HepG2 (cell line): Measurements from ENCODE around the gene VPS52. TPM values are rescaled to one million over a fixed set of nuclear protein-coding genes. Genes with fewer than 3 reads are reported as not detected.

Experiments
- AHR ChIP-seq: IDR thresholded peaks from 2 replicates; pipeline ENCODE4 v1.6.1; 2018; ENCODE audit warnings: missing genetic modification reagents, missing compliant biosample characterization
- AKNA ChIP-seq: sonication (generic); formaldehyde crosslinking; IDR thresholded peaks from 2 replicates; pipeline ENCODE4 v1.4.0; 2020; ENCODE audit warnings: missing genetic modification reagents, borderline replicate concordance
- FIP1L1 ChIP-seq: fragments of 200-400 bp; formaldehyde crosslinking; IDR thresholded peaks from 2 replicates; pipeline ENCODE4 v1.6.1; 2018; ENCODE audit warnings: low read depth, mild to moderate bottlenecking, low read length, moderate library complexity, borderline replicate concordance; ENCODE audit not compliant: insufficient read depth
- GPBP1L1 ChIP-seq: sonication (generic); formaldehyde crosslinking; IDR thresholded peaks from 2 replicates; pipeline ENCODE4 v1.5.0; 2020; ENCODE audit warnings: mild to moderate bottlenecking, missing genetic modification reagents
- HMG20B ChIP-seq: conservative IDR thresholded peaks from 2 replicates; pipeline ENCODE4 v1.6.1; 2016; ENCODE audit warnings: missing genetic modification reagents, missing compliant biosample characterization
- HNRNPH1 ChIP-seq: fragments of 200-400 bp; formaldehyde crosslinking; optimal IDR thresholded peaks from 2 replicates; pipeline ENCODE3; 2017; ENCODE audit warnings: mild to moderate bottlenecking, low read depth, low read length
- JARID2 ChIP-seq: sonication (generic); formaldehyde crosslinking; IDR thresholded peaks from 2 replicates; pipeline ENCODE4 v1.8.1; 2023; ENCODE audit warnings: missing genetic modification reagents, inconsistent platforms; ENCODE audit not compliant: insufficient replicate concordance
- KMT2A ChIP-seq: sonication (generic); formaldehyde crosslinking; IDR thresholded peaks from 2 replicates; pipeline ENCODE4 v1.4.0; 2020; ENCODE audit warnings: missing genetic modification reagents
- KMT2B ChIP-seq: IDR thresholded peaks from 2 replicates; pipeline ENCODE4 v1.6.1; 2016; ENCODE audit warnings: missing genetic modification reagents, missing compliant biosample characterization
- NCOA2 ChIP-seq: sonication (generic); formaldehyde crosslinking; IDR thresholded peaks from 2 replicates; pipeline ENCODE4 v1.8.0; 2022; ENCODE audit warnings: inconsistent platforms
- PHF5A ChIP-seq: IDR thresholded peaks from one replicate; pipeline ENCODE4 v1.6.1; 2018; ENCODE audit warnings: low read depth, missing genetic modification reagents; ENCODE audit not compliant: unreplicated experiment
- SP2 ChIP-seq: sonication (generic); formaldehyde crosslinking; IDR thresholded peaks from 2 replicates; pipeline ENCODE4 v1.5.1; 2020; ENCODE audit warnings: mild to moderate bottlenecking, missing genetic modification reagents
- TARDBP ChIP-seq: sonication (generic); formaldehyde crosslinking; IDR thresholded peaks from 2 replicates; pipeline ENCODE4 v1.8.0; 2022; ENCODE audit warnings: mild to moderate bottlenecking, missing genetic modification reagents
- TFDP2 ChIP-seq: sonication (generic); formaldehyde crosslinking; IDR thresholded peaks from 2 replicates; pipeline ENCODE4 v1.4.0; 2020; ENCODE audit warnings: missing genetic modification reagents
- TP53 ChIP-seq: sonication (generic); formaldehyde crosslinking; conservative IDR thresholded peaks from 2 replicates; pipeline ENCODE4 v1.4.0; 2020; ENCODE audit warnings: missing genetic modification reagents
- ZNF703 ChIP-seq: sonication (generic); formaldehyde crosslinking; IDR thresholded peaks from 2 replicates; pipeline ENCODE4 v1.5.1; 2020; ENCODE audit warnings: missing genetic modification reagents, mild to moderate bottlenecking, moderate library complexity, borderline replicate concordance
- ZNF883 ChIP-seq: sonication (generic); formaldehyde crosslinking; IDR thresholded peaks from 2 replicates; pipeline ENCODE4 v1.5.1; 2020; ENCODE audit warnings: mild to moderate bottlenecking, missing genetic modification reagents; ENCODE audit errors: not compliant biosample characterization
- ZSCAN29 ChIP-seq: sonication (generic); formaldehyde crosslinking; conservative IDR thresholded peaks from 2 replicates; pipeline ENCODE4 v1.4.0; 2020; ENCODE audit warnings: mild to moderate bottlenecking, missing genetic modification reagents
- polyA plus RNA-seq, 8 experiments: library from polyadenylated mRNA; depleted of rRNA in 3 of 8; stranded (reverse) in 7 of 8; unstranded in 1 of 8; fragments of >200 nt; fragmentation: Illumina TruSeq in 4 of 8; extraction: Trizol in 4 of 8; gene quantifications; 2 replicates each; pipeline versions ENCODE4 v1.2.1 to v1.2.3, GENCODE V29; 2011 to 2016; ENCODE audit warnings: low read depth in 4 of 8, missing spikeins in 1 of 8, mixed read lengths in 1 of 8; ENCODE audit not compliant: insufficient read depth in 1 of 8
- total RNA-seq, 5 experiments: library from RNA; depleted of rRNA; stranded (reverse); fragments of >200 nt; fragmentation: Illumina TruSeq; extraction: Trizol; gene quantifications; 2 replicates each; pipeline ENCODE4 v1.2.3, GENCODE V29; 2016; ENCODE audit warnings: low read depth in 1 of 5
- TF ChIP-seq, protein P1 (sequence below): sonication (generic); formaldehyde crosslinking; IDR thresholded peaks from 2 replicates; pipeline ENCODE4 v1.4.0; 2020; ENCODE audit warnings: mild to moderate bottlenecking, missing genetic modification reagents

VPS52 gene
- total and polyA plus RNA-seq, 2 of the 13 experiments (the other 11 are each of a cell fraction or from before 2014, with no cell fraction given), result 48.9 to 85.5 TPM

DNA sequence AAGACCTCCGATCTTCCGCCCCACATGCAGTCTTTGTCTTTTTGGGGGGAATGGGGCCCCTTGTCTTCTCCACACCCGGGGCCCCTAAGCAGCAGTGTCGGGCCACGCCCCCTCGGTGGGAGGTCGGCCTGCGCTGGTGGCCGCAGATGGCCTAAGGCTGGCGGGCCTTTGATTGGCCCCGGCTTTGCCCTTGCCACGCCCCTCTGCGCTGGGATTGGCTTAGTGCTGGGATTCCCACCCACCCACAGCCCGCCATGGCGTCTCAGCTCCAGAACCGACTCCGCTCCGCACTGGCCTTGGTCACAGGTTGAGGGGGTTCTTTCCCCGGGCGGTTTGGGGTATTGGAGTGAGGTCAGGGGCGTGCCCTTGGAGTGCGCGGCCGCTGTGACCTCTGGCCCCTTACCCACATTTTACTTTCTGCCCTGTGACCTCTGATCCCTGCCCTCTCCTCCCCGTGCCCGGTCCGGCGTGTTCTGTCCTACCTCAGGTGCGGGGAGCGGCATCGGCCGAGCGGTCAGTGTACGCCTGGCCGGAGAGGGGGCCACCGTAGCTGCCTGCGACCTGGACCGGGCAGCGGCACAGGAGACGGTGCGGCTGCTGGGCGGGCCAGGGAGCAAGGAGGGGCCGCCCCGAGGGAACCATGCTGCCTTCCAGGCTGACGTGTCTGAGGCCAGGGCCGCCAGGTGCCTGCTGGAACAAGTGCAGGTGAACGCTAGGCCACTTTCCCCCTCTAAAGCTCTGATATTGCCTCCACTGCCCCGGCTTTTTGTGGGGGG is 67.1 kb downstream of the VPS52 start, which contains the start of gene HSD17B8 (continued):
- TF ChIP-seq AKNA (CRISPR knock-in tag) (no peak; the same call in 1 of the 2 replicates), ZSCAN29 (CRISPR knock-in tag) (peak; percentile 79), PHF5A (CRISPR knock-in tag) (peak; percentile 84), HMG20B (CRISPR knock-in tag) (peak; percentile 61; the same call in 1 of the 2 replicates), FIP1L1 (peak; percentile 92; the same call in 1 of the 2 replicates), NCOA2 (CRISPR knock-in tag) (0 out of 2 replicates have a peak, but pooled peaks have one; percentile 19), AHR (CRISPR knock-in tag) (no peak), HNRNPH1 (peak; percentile 86), KMT2B (CRISPR knock-in tag) (peak; percentile 56; the same call in 1 of the 2 replicates), KMT2A (CRISPR knock-in tag) (peak; percentile 65; the same call in 1 of the 2 replicates), GPBP1L1 (CRISPR knock-in tag) (no peak), TARDBP (CRISPR knock-in tag) (peak; percentile 78; the same call in 1 of the 2 replicates), JARID2 (CRISPR knock-in tag) (no peak), ZNF703 (CRISPR knock-in tag) (no peak), ZNF883 (peak; percentile 19), TP53 (no peak), SP2 (CRISPR knock-in tag) (peak; percentile 86), TFDP2 (CRISPR knock-in tag) (peak; percentile 54)
- TF ChIP-seq, protein P1, sequence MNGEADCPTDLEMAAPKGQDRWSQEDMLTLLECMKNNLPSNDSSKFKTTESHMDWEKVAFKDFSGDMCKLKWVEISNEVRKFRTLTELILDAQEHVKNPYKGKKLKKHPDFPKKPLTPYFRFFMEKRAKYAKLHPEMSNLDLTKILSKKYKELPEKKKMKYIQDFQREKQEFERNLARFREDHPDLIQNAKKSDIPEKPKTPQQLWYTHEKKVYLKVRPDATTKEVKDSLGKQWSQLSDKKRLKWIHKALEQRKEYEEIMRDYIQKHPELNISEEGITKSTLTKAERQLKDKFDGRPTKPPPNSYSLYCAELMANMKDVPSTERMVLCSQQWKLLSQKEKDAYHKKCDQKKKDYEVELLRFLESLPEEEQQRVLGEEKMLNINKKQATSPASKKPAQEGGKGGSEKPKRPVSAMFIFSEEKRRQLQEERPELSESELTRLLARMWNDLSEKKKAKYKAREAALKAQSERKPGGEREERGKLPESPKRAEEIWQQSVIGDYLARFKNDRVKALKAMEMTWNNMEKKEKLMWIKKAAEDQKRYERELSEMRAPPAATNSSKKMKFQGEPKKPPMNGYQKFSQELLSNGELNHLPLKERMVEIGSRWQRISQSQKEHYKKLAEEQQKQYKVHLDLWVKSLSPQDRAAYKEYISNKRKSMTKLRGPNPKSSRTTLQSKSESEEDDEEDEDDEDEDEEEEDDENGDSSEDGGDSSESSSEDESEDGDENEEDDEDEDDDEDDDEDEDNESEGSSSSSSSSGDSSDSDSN (CRISPR knock-in tag), result peak; percentile 79
